Ascending aorta (tissue), 2 donors: Measurements from ENCODE around the gene UNC79. TPM values are rescaled to one million over a fixed set of nuclear protein-coding genes. Genes with fewer than 3 reads are reported as not detected.

Experiments used
- DNase-seq, 2 donors: peaks; one replicate each; pipeline ENCODE4 v3.0.0-alpha.2; 2019; ENCODE audit warnings: low spot score in 2 of 2
- H3K27ac ChIP-seq, 2 donors: fragments of 200-600 bp; sonication (generic); one replicate each; pipeline ENCODE4 v1.5.1; 2016 to 2017; ENCODE audit warnings: mild to moderate bottlenecking in 1 of 2
- H3K27me3 ChIP-seq: fragments of 200-600 bp; sonication (generic); one replicate; pipeline ENCODE4 v1.5.1; 2017
- H3K36me3 ChIP-seq, 2 donors: fragments of 200-600 bp; sonication (generic); one replicate each; pipeline ENCODE4 v1.5.1; 2016
- H3K4me1 ChIP-seq, 2 donors: fragments of 200-600 bp; sonication (generic); one replicate each; pipeline ENCODE4 v1.5.1; 2016 to 2017; ENCODE audit warnings: mild to moderate bottlenecking in 1 of 2
- H3K4me3 ChIP-seq, 2 donors: fragments of 200-600 bp; sonication (generic); one replicate each; pipeline ENCODE4 v1.5.1; 2016 to 2017; ENCODE audit warnings: mild to moderate bottlenecking in 1 of 2
- H3K9me3 ChIP-seq, 2 donors: fragments of 200-600 bp; sonication (generic); one replicate each; pipeline ENCODE4 v1.5.1; 2016
- intact Hi-C: fragments of 100-400 bp; cut with DNase I; formaldehyde crosslinking; loops from one replicate; pipeline ENCODE4 v1.15.1; 2023
- total RNA-seq: library from RNA; depleted of rRNA; stranded (reverse); fragments of >200 nt; gene quantifications from one replicate; pipeline ENCODE4 v1.1.0, GENCODE V29; 2016
- TF ChIP-seq, protein P1 (sequence below), 3 experiments: fragments of 200-600 bp in 2 of 3; fragments of 450-650 bp in 1 of 3; sonication (generic) in 2 of 3; IDR thresholded peaks; one replicate each; pipeline ENCODE4 v1.5.1; 2016 to 2019; ENCODE audit warnings: antibody characterized with exemption in 3 of 3, mild to moderate bottlenecking in 1 of 3, moderate library complexity in 1 of 3

UNC79 gene
- total RNA-seq, 1 donor from 2014 or later: not detected

GRCh38 chr14:93525696-93526451 is 95.1 kb downstream of the UNC79 start:
- H3K4me1 ChIP-seq: no peaks in the 10 kb centered on the region
- intact Hi-C loops: no loop called here

DNA sequence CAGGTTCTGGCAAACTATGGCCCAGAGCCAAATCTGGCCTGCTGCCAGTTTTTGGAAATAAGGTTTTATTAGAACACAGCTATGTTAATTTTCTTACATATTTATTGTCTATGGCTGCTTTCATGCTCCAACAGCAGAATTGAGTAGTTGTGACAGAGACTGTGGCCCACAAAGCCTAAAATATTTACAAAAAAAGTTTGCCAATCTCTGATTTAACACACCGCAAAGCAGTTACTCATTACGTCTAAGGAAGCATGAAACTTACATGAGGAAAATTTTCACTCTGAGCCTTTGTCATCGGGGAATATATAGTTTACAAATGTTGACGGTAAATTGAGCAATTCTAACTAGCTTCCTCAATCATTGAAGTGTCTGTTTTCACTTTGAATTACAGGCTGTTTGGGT is 96.5 kb downstream of the UNC79 start:
- Histone ChIP-seq H3K27me3 (no peaks in the 10 kb centered on the region), H3K36me3 (no peaks in the 10 kb centered on the region), H3K4me3 (no peak overlapping the region), H3K27ac (no peak overlapping the region), H3K4me1 (no peaks in the 10 kb centered on the region), H3K9me3 (no peaks in the 10 kb centered on the region)
- DNase-seq: no peak
- intact Hi-C loops: no loop called here
- TF ChIP-seq, protein P1, sequence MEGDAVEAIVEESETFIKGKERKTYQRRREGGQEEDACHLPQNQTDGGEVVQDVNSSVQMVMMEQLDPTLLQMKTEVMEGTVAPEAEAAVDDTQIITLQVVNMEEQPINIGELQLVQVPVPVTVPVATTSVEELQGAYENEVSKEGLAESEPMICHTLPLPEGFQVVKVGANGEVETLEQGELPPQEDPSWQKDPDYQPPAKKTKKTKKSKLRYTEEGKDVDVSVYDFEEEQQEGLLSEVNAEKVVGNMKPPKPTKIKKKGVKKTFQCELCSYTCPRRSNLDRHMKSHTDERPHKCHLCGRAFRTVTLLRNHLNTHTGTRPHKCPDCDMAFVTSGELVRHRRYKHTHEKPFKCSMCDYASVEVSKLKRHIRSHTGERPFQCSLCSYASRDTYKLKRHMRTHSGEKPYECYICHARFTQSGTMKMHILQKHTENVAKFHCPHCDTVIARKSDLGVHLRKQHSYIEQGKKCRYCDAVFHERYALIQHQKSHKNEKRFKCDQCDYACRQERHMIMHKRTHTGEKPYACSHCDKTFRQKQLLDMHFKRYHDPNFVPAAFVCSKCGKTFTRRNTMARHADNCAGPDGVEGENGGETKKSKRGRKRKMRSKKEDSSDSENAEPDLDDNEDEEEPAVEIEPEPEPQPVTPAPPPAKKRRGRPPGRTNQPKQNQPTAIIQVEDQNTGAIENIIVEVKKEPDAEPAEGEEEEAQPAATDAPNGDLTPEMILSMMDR (IDR thresholded peaks at IDR 0.05): no peak

More at GRCh38 chr14:93525696-93526451, 95.1 kb downstream of the UNC79 start:
- DNase-seq: no peak
- H3K27ac ChIP-seq: no peak overlapping the region
- H3K4me3 ChIP-seq: no peak overlapping the region
- TF ChIP-seq, protein P1 (IDR thresholded peaks at IDR 0.05): no peak
- peaks cover 0 to 1% of the 10 kb centered on the region in 2 donors for H3K9me3 ChIP-seq
- no peaks in the 10 kb centered on the region for H3K27me3 ChIP-seq
- H3K36me3 ChIP-seq: no peaks in the 10 kb centered on the region

- H3K4me1 ChIP-seq: no peaks in the 10 kb centered on the region
- no peaks in the 10 kb centered on the region for H3K9me3 ChIP-seq
- intact Hi-C loops: no loop called here
- H3K4me3 ChIP-seq: no peak overlapping the region
- H3K27me3 ChIP-seq: no peaks in the 10 kb centered on the region
- TF ChIP-seq, protein P1 (IDR thresholded peaks at IDR 0.05): no peak
- no peak overlapping the region for H3K27ac ChIP-seq
- H3K36me3 ChIP-seq: no peaks in the 10 kb centered on the region
- no peak for DNase-seq
These were observed 98.3 kb downstream of the UNC79 start for GRCh38 chr14:93528884-93529558.

GRCh38 chr14:93531644-93532043 is 100.9 kb downstream of the UNC79 start:
- Histone ChIP-seq H3K36me3 (no peaks in the 10 kb centered on the region), H3K27me3 (no peaks in the 10 kb centered on the region), H3K27ac (no peak overlapping the region), H3K4me1 (no peaks in the 10 kb centered on the region), H3K9me3 (no peaks in the 10 kb centered on the region), H3K4me3 (no peak overlapping the region)
- TF ChIP-seq, protein P1 (IDR thresholded peaks at IDR 0.05): no peak
- intact Hi-C loops: no loop called here
- DNase-seq: no peak

GRCh38 chr14:93532541-93532940 is 101.8 kb downstream of the UNC79 start:
- intact Hi-C loops: no loop called here
- no peaks in the 10 kb centered on the region for H3K27me3 ChIP-seq
- H3K36me3 ChIP-seq: no peaks in the 10 kb centered on the region
- TF ChIP-seq, protein P1 (IDR thresholded peaks at IDR 0.05): no peak
- no peaks in the 10 kb centered on the region for H3K4me1 ChIP-seq
- H3K9me3 ChIP-seq: no peaks in the 10 kb centered on the region
- H3K27ac ChIP-seq: no peak overlapping the region
- H3K4me3 ChIP-seq: no peak overlapping the region
- DNase-seq: no peak
